Measurements from ENCODE around the gene KCNF1.

Gene KCNF1

DNA sequence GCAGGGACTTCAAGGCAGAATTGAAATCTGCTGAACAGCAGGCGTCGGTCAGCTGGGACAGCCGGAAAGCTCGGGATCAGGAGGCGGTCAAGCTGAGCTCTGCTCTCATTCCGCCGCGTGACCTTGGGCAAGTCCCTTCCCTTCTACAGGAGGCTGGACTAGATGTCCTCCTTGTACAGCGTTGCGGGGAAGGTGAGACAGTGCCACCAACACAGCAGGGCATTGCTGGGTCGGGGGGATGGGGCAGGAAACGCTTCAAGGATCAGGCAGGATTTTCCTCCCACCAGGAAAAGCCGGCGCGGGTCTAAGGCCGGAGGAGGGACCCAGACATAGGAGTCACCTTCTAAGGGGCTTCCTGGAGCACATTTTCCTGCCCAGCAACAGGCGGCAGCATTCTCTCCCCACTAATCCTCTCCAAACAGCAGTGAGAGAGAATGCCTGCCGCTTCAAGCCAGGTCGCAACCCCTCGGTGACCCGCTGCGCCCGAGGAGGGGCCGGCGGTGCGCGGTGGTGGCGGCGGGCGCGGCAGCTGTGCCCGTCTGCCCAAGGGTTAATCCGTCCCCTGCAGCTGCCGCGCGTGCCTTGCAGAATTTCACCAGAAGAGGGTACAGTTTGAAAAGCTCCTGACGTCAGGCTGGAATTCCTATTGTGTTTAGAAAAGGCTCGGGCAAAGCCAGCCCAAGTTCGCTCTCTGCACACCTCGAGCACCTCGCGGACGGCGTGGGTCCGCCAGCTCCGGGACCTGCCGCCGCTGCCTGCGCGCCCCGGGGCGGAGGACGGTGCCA is at the start of gene KCNF1:
Gene KCNF1 (plus strand): TSS at position 644 of the 785 bp plus-strand sequence. CDS start 493 bp downstream, outside the sequence.
- no peak within 1 kb of the TSS for H3K27ac ChIP-seq

DNA sequence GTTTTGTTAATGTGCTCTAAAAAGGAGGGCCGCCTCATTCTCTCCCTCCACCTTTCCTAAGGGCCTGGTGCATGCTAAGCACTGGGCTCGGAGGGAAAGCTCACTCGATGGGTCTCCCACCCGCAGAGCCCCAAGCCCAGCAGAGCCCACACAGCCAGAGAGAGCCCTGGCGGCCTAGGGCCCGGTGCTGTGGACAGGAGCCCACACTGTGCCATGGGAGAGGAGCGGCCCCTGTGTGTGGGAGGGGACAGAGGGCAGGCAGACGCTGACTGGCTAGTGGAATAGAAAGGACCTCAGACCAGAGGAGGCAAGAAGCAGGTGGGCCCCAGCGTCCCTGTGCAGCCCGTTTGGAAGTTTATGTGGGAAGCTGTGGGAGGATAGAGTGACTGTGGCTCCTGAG is 49.4 kb upstream of the KCNF1 start:
- H3K27ac ChIP-seq = no peak overlapping the region
- TF ChIP-seq CTCF (conservative IDR thresholded peaks at IDR 0.05) = no peak

More for the DNA sequence above, at the start of gene KCNF1:
- peak; percentile 53 for TF ChIP-seq CTCF (conservative IDR thresholded peaks at IDR 0.05)

DNA sequence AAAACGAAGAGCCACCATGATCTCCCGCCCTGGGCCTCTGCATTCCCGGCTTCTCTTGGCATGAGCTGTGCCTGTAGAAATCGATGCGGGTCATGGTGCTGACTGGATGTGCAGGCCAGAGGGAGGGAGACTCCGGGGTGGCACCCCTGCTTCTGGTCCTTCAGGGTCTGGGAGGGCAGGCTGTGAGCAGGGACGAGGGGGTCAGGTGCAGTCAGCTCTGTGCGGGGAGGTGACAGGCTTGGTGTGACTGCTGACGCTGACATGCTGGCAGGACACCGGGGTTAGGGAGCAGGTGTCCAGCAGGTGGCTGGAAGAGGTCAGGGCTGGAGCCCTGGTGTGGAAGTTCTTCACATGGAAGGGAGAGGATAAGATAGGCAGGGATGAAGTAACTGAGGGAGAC is 48.7 kb upstream of the KCNF1 start:
- TF ChIP-seq CTCF (conservative IDR thresholded peaks at IDR 0.05) = no peak
- no peak overlapping the region for H3K27ac ChIP-seq

DNA sequence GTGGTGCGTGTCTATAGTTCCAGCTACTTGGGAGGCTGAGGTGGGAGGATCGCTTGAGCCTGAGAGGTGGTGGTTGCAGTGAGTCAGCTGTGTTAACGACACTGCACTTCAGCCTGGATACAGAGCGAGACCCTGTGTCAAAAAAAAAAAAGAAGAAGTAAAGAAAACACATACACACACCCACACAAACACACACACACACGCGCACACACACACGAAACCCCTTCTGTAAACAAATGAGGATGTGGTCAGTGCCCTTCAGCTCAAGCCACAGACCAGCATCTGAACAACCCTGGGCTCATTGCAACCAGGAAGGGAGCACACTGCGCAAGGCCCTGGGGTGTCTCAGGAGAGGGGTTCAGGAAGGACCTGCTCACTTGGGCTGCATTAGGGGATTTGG is 47.9 kb upstream of the KCNF1 start:
- H3K27ac ChIP-seq = no peak overlapping the region
- no peak for TF ChIP-seq CTCF (conservative IDR thresholded peaks at IDR 0.05)

GRCh38 chr2:10864251-10864650 is 47.5 kb upstream of the KCNF1 start:
- no peak for TF ChIP-seq CTCF (conservative IDR thresholded peaks at IDR 0.05)
- H3K27ac ChIP-seq = no peak overlapping the region

- no peak overlapping the region for H3K27ac ChIP-seq
- TF ChIP-seq CTCF (conservative IDR thresholded peaks at IDR 0.05) = no peak
Observed at GRCh38 chr2:10864861-10865636, 46.7 kb upstream of the KCNF1 start.

DNA sequence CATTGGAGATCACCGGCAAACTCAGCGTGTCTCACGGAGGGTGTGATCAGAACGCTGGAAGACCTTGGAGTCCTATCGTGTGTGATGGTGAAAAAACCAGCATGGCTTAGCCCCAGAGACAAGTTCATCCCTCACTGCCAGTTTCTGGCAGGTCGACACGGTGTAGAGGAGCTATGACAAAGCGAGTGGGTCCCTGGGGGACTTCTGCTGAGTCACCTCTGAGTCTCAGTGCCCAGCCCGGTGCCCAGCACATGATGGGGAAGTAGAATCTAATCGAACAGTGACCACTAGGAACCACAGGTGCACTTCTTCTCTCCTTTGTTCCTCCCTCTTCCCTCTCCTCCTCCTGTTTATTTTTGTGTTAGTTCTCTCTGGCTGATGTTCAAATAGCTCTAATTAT is 45.9 kb upstream of the KCNF1 start:
- H3K27ac ChIP-seq = no peak overlapping the region
- TF ChIP-seq CTCF (conservative IDR thresholded peaks at IDR 0.05) = no peak
